ENCODE results near the gene MYADML2.

Gene MYADML2

GRCh38 chr17:81947189-81947588, at the start of gene MYADML2:
Gene MYADML2 (minus strand): TSS chr17:81947233. CDS start chr17:81941741, 5,492 bp downstream.
- H3K79me2 ChIP-seq (ENCODE audit: insufficient read depth, low read length): no peaks in the 10 kb centered on the region
- H3K4me3 ChIP-seq (ENCODE audit: insufficient read depth, low read length, poor library complexity, severe bottlenecking): no peak within 1 kb of the TSS
- TF ChIP-seq EZH2phosphoT487 (conservative IDR thresholded peaks at IDR 0.05; ENCODE audit: low read length): no peak
- no peak for TF ChIP-seq CTCF (IDR thresholded peaks at IDR 0.05; ENCODE audit: insufficient read depth, low read length, poor library complexity, severe bottlenecking)
- H3K27ac ChIP-seq (ENCODE audit: low read depth, low read length): peak within 1 kb of the TSS; percentile 52
- H4K20me1 ChIP-seq (ENCODE audit: low read depth, low read length): no peaks in the 10 kb centered on the region
- H3K4me2 ChIP-seq (ENCODE audit: low read depth, low read length, poor library complexity, severe bottlenecking): no peak within 1 kb of the TSS
- no peaks in the 10 kb centered on the region for H3K9me2 ChIP-seq (replicated peaks; ENCODE audit: insufficient read depth, low read length)
- H3K36me3 ChIP-seq (ENCODE audit: low read length): no peaks in the 10 kb centered on the region
- no peaks in the 10 kb centered on the region for H3K27me3 ChIP-seq (ENCODE audit: low read length)
- peaks cover 46% of the 10 kb centered on the region for H3F3A ChIP-seq (ENCODE audit: insufficient read depth)
- no peaks in the 10 kb centered on the region for H3K9me3 ChIP-seq (ENCODE audit: insufficient read depth, low read length)
- H3K9ac ChIP-seq (ENCODE audit: low read length): no peak within 1 kb of the TSS
- H2AFZ ChIP-seq (ENCODE audit: low read depth, low read length, severe bottlenecking): no peak within 1 kb of the TSS

GRCh38 chr17:81996232-81996756, 49.3 kb upstream of the MYADML2 start:
- Histone ChIP-seq H2AFZ (ENCODE audit: low read depth, low read length, severe bottlenecking) (no peak overlapping the region), H3K9me2 (replicated peaks; ENCODE audit: insufficient read depth, low read length) (no peaks in the 10 kb centered on the region), H3K27me3 (ENCODE audit: low read length) (no peaks in the 10 kb centered on the region), H3K27ac (ENCODE audit: low read depth, low read length) (no peak overlapping the region), H3K79me2 (ENCODE audit: insufficient read depth, low read length) (peaks cover 6% of the 10 kb centered on the region; the same call in 1 of the 2 replicates), H3K9ac (ENCODE audit: low read length) (no peak overlapping the region), H4K20me1 (ENCODE audit: low read depth, low read length) (no peaks in the 10 kb centered on the region), H3K9me3 (ENCODE audit: insufficient read depth, low read length) (no peaks in the 10 kb centered on the region), H3F3A (ENCODE audit: insufficient read depth) (no peaks in the 10 kb centered on the region), H3K36me3 (ENCODE audit: low read length) (no peaks in the 10 kb centered on the region), H3K4me3 (ENCODE audit: insufficient read depth, low read length, poor library complexity, severe bottlenecking) (no peak overlapping the region), H3K4me2 (ENCODE audit: low read depth, low read length, poor library complexity, severe bottlenecking) (no peak overlapping the region)
- TF ChIP-seq CTCF (IDR thresholded peaks at IDR 0.05; ENCODE audit: insufficient read depth, low read length, poor library complexity, severe bottlenecking): no peak
- TF ChIP-seq EZH2phosphoT487 (conservative IDR thresholded peaks at IDR 0.05; ENCODE audit: low read length): no peak

- Histone ChIP-seq H3K27ac (ENCODE audit: low read depth, low read length) (no peak overlapping the region), H3K9me3 (ENCODE audit: insufficient read depth, low read length) (no peaks in the 10 kb centered on the region), H3K4me2 (ENCODE audit: low read depth, low read length, poor library complexity, severe bottlenecking) (no peak overlapping the region), H3K36me3 (ENCODE audit: low read length) (no peaks in the 10 kb centered on the region), H3K9me2 (replicated peaks; ENCODE audit: insufficient read depth, low read length) (no peaks in the 10 kb centered on the region), H3F3A (ENCODE audit: insufficient read depth) (no peaks in the 10 kb centered on the region), H3K9ac (ENCODE audit: low read length) (no peak overlapping the region), H3K79me2 (ENCODE audit: insufficient read depth, low read length) (peaks cover 6% of the 10 kb centered on the region; the same call in 1 of the 2 replicates), H3K4me3 (ENCODE audit: insufficient read depth, low read length, poor library complexity, severe bottlenecking) (no peak overlapping the region), H4K20me1 (ENCODE audit: low read depth, low read length) (no peaks in the 10 kb centered on the region), H2AFZ (ENCODE audit: low read depth, low read length, severe bottlenecking) (no peak overlapping the region), H3K27me3 (ENCODE audit: low read length) (no peaks in the 10 kb centered on the region)
- TF ChIP-seq CTCF (IDR thresholded peaks at IDR 0.05; ENCODE audit: insufficient read depth, low read length, poor library complexity, severe bottlenecking) (no peak), EZH2phosphoT487 (conservative IDR thresholded peaks at IDR 0.05; ENCODE audit: low read length) (no peak)
These were observed 48.6 kb upstream of the MYADML2 start for GRCh38 chr17:81995463-81996231.

Data from SU-DHL-6 (cell line).